NCI-H2227 treated with DMSO at 0.1 percent for 48 hours (cell line): ENCODE data around the gene MANF.
"Not testable (repeated sequence)": the region's sequence is repeated elsewhere in the genome, so short reads cannot be mapped to it uniquely, and the experiment has no call there.

ENCODE experiments used
- DNase-seq: peaks from one replicate; lab custom pipeline; 2025; lab: John Stamatoyannopoulos, UW

The MANF gene

DNA sequence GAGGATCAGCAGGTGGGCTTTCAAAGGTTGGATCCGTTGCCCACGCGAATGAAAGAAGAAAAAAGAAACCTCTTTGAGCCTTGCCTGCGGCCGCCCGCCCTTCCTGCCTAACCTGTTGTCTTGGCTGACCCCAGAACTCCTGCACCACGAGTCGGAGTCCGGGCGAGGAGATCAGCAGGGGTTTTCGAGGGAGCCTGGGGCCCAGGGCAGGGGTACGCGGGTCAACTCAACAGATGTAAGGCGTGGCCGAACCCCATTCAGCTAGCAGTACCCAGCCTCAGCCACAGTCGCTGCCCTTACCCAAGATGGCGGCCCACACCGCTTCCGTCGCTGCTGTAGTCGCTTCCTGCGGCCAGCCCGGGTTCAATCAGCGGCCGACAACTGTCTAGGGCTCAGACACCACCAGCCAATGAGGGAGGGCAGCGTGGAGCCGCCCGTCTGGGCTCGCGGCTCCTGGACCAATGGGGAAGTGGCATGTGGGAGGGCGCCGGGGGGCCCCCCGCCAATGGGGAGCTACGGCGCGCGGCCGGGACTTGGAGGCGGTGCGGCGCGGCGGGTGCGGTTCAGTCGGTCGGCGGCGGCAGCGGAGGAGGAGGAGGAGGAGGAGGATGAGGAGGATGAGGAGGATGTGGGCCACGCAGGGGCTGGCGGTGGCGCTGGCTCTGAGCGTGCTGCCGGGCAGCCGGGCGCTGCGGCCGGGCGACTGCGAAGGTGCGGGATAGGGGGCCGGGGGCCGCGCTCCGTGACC is at the start of gene MANF:
MANF (plus strand) TSS at position 566 of the 748 bp plus-strand sequence; CDS start at position 618, 52 bp downstream.
- peak; percentile 90 for DNase-seq

DNA sequence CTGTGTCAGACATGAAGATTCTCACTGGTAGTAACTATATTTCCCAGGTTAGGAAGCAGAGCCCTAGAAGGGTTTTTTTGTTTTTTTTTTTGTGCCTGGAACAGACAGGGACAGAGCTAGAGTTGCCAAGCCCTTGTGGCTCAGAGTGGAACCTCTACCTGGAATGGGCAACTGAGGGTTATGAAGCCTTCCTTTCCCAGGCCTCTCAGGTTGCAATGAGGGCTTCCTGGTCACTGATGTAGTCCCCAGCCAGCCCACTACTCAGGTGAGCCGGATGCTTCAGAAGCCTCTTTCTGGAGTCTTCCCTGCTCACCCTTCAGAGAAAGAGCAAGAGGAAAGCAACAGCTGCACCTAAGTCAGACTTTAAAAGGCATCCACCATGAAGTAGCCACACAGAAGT is 48.8 kb upstream of the MANF start:
- no peak for DNase-seq

DNA sequence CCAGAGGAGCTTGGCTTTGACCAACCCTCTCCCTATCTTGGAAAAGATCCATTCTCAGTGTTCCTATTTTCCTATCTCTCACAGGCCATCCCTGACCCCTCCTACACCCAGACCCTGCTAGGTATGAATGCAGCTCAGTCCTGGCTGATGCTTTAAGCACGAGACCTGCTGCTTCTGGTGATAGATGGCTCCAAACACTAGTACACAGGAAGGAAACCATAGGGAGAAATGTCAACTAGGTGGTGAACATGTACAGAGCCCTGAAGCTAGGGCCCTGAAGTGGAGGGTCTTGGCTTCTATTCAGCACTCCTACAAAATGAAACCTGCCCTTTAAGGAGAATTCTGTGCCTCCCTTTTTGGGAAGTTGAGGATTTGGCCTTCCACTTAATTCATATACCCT is 47.4 kb upstream of the MANF start:
- no peak for DNase-seq

DNA sequence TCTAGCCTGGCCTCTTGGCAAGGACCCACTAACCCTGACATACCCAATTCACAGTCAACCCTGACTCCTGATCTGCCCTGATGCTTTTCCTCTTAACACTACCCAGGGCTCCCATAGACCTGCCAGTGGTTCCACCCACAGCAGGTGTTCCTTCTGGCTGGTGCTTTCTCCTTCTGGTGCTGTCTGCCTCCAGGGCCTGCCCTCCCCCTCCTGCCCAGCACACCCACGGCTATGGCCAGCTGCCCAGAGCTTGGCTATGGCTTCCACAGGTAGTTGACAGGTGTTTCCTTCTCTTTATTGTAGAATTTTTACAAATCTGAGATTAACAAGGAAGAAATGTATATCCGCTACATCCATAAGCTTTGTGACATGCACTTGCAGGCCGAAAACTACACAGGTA is 46.5 kb upstream of the MANF start:
- DNase-seq: no peak

DNA sequence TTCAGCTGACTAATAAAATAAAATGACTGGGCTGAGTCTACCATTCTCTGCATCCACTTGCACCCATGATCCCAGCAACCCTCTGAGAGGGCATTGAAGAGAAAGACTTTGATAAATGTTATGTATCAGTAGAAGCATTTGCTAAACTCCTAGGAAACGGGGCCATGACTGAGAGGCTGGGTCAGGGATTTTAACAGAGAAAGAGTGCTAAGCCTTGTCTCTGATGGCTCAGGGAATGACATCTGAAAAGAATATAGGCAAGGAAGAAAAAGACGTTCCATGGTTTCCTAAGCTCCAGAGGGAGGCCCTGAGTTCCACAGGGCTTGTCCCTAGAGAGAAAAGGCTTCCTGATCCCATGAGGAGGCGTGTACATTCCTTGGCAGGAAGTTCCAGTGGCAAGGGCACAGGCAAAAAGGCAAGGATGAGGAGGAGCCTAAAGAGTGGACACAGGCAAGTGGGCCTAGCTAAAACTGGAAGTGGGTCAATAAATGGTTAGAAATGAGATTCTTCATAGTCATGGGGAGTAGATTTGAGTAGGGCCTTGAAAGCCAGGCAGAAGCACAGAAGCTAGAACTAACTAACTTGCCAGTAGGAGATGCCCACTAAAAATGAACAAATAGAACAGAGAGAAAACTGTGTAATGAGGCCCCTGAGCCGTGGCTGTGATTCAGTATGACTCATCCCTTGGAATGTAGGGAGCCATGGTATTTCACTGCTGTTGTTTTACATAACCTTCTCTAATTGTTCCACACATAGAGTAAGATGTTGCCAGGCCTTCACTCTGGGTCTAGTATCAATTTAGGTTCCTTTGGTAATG is 44.9 kb upstream of the MANF start:
- DNase-seq: no peak

DNA sequence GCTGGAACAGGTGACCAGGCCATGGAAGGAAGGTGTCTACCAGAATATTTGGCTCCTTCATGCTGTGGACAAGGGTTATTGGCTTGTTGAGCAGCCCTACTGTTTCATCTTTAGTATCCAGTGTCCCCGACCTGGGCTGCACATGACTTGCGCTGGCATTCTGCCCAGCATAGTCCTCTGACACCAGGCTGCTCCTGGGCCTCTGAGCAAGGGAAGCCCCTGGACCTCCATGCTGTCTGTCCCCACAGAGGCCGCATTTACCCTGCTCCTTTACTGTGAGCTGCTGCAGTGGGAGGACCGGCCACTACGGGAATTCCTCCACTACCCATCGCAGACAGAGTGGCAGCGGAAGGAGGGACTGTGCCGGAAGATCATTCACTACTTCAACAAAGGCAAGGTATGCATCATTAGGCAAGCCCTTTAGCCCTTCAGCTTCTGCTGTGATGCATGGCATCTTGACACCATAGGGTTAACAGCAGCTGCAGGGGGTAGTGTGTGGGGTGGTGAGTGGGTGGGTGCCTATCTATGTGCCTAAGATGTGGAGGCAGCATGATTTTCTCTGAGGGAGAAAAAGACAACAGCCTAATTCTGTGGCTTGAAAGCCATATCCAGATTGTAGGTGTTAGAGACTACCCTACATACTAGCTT is 44.0 kb upstream of the MANF start:
- DNase-seq: no peak

DNA sequence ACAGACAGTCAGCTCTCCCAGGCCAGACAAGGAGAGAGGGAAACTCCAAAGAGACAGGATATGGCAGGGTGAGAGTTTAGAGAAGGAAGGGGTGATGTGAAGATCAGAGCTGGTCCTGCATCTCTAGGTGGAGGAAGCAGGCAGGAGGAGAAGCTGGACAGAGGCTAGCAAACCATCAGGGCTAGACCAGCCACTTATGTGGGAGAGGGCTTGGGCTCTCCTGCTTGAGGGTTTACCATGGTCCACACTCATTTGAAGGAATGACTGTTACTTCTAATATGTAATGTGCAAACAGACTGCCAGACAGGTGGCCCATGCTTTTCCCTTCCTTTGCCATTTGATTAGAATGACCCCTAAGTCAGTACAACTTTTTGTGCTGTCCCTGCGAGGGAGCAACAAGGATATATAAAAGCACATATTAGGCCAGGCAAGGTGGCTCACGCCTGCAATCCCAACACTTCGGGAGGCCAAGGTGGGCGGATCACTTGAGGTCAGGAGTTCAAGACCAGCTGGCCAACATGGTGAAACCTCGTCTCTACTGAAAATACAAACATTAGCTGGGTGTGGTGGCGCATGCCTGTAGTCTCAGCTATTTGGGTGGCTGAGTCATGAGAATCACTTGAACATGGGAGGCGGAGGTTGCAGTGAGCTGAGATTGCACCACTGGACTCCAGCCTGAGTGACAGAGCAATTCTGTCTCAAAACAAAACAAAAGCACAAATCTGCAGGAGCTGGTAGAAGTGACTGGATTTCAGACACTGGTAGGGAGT is 41.0 kb upstream of the MANF start:
- DNase-seq: no peak

DNA sequence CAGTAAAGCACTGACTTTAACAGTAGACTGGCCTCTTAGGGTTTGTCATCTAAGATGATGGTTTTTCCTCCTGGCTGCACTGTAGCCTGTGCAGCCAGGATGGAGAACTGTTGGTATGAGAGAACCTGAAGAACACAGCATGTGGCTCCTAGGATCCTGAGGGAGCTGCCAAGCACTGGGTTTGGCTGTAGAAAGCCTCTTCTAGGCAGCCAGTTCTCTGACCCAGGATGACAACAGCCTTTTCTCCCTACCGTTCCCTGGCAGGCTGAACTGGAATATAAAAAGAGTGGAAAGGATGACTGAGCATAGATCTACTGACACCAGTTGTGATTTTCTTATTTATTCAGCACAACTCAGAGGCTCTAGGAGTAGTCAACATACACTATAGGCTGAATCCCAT is 34.3 kb upstream of the MANF start:
- DNase-seq: no peak

DNA sequence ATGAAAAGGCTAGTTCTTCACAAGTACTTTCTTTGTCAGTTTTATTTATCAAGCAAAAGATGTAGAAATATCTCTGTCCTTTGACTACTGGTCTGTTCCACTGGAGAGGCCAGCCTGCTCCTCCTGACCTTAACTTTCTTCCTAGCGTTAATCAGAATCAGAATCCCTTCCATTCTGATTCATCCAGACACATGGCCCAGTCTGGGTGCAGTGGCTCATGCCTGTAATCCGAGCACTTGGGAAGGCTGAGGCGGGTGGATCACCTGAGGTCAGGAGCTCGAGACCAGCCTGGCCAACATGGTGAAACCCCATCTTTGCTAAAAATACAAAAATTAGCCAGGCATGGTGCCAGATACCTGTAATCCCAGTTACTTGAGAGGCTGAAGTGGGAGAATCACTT is 32.0 kb upstream of the MANF start:
- DNase-seq: no peak

DNA sequence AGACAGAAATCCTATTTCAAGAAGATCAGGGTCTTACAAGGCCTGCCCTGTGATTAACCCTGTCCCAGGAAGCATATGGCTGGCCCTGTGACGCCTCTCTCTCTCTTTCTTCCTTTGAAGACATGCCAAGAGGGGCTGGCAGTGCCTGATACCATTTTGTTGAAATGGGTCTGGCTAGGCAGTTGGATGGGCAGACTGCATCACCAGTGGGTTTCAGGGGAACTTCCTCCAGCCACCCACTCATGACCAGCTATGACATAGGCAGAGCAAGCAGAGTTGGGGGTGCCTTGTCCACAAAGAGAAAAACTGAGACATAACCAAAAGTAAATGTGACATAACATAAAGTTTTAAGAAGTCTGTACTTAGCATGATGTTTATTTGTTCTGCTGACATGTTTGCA is 31.4 kb upstream of the MANF start:
- no peak for DNase-seq

DNA sequence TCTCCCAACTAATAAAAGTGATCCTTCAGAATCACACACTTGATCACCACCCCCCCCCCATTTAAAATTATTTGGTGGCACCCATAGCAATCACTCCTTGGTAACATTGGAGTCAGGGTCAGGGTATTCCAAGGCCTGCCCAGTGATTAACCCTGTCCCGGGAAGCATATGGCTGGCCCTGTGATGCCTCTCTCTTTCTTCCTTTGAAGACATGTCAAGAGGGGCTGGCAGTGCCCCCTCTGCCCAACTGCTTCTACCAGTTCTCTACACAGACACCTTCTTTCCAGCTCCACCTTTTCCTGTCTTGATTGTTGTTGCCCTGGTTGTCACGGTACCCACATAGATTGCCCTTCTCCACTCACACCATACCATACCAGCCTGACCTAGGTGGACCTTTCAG is 30.9 kb upstream of the MANF start:
- DNase-seq: no peak

DNA sequence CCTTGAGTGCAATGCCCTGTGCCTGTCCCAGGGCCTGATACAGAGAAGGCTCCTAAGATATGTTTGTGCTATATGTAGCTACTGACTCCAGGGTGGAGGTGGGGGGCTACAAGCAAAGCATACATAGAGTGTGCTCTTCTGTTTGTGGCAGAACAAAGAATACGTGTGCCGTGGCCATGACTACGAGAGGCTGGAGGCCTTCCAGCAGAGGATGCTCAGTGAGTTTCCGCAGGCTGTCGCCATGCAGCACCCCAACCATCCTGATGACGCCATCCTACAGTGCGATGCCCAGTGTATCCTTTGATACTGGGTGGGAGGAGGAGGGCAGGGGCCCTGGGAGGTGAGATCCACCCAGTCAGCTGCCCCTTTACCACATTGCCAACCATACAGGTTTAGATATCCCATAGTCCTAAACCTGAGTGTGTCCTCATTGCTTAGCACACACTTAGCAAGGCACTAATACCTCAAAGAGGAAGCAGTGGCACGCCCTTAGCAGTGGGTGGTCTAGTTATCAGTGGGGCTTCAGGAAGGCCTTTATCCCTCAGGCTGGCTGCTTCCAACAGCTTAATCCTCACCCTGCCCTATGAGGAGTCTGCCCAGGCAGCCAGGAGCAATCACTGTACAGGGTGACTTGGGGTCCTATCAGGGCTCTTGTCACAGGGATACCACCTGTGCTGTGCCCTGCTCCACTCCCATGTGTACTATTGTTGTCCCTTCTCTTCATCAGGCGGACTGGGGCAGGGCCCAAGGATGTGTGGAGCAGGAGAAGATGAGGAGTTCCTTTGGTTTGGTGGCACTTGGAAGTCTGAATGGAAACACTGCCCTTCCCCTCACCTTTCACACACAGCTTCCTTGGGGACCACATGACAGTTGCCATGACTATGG is 30.1 kb upstream of the MANF start:
- no peak for DNase-seq

DNA sequence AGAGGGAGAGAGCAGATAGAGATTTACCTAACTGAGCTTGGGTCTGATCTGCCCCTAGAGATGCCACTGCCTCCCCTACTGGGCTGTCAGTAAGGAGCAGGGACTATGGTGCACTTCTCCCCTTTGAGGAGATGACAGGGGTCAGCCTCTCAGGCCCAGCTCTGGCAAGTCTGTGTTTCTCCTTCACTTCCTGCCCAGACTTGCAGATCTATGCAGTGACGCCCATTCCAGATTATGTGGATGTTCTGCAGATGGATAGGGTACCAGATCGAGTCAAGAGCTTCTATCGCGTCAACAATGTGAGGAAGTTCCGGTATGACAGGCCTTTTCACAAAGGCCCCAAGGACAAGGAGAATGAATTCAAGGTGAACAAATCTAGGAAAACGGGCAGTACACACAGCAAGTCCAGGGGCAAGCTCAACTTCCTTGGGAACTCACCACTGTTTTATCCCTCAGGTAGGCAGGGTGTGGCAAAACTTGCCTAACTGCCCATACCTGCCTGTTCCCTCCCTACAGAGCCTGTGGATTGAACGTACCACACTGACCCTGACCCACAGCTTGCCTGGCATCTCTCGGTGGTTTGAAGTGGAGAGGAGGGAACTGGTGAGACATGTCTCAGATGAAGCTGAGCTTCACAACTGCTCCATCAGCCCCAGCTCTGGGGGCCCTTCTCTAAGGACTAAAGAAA is 29.1 kb upstream of the MANF start:
- no peak for DNase-seq

DNA sequence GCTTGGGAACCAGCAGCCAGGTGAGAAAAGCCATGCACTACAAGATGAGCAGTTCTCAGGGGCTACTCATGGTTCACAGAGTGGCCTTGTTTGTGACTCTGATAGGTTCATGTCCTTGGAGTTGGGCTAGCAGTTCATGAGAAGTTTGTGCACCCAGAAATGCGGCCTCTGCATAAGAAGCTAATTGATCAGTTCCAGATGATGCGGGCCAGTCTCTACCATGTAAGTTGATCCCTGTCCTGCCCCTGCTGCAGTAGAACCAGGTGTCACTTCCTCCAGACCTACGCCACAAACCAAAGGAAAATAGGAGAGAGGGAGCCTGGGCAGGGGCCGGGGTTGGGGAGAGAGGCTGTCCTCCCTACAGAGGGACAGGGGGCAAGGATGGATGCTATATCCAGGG is 27.2 kb upstream of the MANF start:
- DNase-seq: no peak

DNA sequence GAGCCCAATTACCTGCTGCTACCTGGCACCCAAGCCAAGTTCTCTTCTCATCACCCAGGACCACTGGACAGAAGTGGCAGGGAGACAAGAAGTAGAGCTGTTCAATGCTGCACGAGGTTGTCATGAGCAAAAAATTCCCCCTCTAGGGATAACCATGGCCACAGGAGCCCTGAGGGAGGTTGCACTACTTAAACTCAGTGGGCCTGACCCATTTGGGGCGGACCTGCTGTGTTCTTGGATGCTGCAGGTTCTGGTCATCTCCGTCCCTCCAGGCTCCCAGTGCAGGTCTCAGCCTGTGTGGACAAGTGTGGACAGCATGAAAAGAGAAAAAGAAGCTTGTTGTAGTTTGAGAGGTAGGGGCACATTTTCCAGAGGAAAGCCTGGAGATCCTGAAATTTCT is 26.1 kb upstream of the MANF start:
- DNase-seq: no peak

DNA sequence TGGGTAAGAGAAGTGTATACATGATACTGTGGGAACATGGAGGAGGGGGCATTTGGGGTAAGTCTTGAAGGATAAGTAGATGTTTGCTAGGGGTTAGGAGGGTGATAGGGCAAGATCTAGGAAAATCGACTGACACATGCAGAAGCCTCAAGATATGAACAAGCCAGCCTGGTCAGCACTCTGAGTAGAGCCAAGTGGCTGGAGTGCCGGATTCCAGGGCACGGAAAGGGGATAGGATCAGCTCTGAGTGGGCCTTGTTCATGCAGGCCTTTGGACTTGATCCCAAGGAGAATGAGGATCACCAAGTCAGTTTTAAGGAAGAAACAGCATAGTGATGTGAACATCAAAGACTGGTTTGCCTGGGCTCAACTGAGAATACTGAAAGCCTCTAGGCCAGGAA is 24.3 kb upstream of the MANF start:
- no peak for DNase-seq

DNA sequence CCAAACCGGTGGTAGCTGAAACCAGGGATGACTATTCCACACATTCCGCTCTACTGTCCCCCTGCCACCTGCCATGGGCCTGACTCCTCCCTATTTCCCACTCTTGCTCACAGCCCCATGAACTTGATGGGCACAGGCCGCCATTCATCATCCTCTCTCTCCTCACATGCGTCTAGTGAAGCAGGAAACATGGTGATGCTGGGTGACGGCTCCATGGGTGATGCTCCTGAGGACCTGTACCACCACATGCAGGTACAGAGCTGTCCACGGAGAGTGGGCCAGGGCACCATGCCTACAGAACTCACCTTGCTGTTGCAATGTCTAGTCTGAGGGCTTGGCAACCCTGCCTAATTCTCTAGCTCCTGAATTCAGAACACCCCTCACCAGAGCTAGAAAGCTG is 23.3 kb upstream of the MANF start:
- DNase-seq: no peak

DNA sequence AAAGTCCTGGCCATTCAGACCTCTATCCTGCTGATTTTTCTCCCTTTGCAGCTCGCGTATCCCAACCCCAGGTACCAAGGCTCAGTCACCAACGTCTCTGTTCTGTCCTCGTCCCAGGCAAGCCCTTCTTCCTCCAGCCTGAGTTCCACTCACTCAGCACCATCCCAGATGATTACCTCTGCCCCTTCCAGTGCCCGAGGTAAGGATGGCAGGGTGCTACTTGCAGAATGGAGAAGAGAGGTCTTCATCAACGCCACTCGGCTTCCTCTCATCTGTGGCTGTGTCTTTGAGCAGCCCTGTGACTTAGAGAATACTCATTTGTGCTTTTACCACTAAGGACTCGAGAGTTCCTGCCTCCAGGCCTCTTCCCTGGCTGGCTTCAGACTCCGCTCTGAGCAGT is 22.6 kb upstream of the MANF start:
- no peak for DNase-seq

DNA sequence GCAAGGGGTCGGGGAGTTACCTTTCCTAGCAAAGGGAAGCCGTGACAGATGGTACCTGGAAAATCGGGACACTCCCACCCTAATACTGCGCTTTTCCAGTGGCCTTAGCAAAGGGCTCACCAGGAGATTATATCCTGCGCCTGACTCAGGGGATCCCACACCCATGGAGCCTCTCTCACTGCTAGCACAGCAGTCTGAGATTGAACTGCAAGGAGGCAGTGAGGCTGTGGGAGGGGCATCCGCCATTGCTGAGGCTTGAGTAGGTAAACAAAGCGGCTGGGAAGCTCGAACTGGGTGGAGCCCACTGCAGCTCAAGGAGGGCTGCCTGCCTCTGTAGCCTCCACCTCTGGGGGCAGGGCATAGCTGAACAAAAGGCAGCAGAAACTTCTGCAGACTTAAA is 16.8 kb upstream of the MANF start:
- not testable (repeated sequence) for DNase-seq

DNA sequence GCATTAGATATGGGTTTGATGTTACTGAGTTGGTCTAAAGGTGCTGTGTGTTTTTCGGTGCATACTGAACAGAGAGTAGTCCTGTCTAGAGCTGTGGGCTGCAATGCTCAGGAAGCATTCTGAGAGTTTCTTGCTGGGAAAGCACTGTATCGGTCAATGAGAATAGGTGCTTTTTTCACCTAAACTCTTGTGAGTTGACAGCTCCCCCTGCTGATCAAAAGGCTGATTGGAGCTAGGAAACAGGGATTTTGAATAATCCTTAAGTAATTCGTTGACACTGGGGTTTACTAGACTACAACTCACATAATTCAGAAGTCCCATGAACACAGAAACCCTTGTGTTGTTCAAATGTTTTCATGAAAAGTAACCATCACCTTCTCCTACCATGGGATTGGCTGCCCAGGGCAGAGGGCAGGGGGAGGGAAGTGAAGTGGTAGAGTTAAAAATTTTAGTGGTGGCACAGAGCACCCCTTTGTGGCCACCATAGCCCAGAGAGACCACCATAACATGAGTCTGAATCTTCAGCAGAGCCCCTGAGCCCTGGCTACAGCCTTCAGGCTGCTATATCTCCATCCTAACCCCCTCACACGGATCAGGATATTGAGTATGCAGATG is 13.0 kb upstream of the MANF start:
- peak; percentile 47 for DNase-seq
